MM.1S (cell line): ENCODE results near the gene NBPF4.

Experiments used
- EZH2 ChIP-seq: fragments of 300-600 bp; sonication (generic); optimal IDR thresholded peaks from 2 replicates; pipeline ENCODE3; 2017; ENCODE audit warnings: low read depth, mild to moderate bottlenecking, antibody characterized with exemption, low read length, mixed read lengths
- TF ChIP-seq, protein P1 (sequence below): fragments of 300-600 bp; sonication (generic); IDR thresholded peaks from 2 replicates; pipeline ENCODE4 v1.5.1; 2016; ENCODE audit warnings: antibody characterized with exemption, low read length, mixed read lengths

GRCh38 chr1:108182959-108183700, 60.7 kb downstream of the NBPF4 start:
- TF ChIP-seq, protein P1, sequence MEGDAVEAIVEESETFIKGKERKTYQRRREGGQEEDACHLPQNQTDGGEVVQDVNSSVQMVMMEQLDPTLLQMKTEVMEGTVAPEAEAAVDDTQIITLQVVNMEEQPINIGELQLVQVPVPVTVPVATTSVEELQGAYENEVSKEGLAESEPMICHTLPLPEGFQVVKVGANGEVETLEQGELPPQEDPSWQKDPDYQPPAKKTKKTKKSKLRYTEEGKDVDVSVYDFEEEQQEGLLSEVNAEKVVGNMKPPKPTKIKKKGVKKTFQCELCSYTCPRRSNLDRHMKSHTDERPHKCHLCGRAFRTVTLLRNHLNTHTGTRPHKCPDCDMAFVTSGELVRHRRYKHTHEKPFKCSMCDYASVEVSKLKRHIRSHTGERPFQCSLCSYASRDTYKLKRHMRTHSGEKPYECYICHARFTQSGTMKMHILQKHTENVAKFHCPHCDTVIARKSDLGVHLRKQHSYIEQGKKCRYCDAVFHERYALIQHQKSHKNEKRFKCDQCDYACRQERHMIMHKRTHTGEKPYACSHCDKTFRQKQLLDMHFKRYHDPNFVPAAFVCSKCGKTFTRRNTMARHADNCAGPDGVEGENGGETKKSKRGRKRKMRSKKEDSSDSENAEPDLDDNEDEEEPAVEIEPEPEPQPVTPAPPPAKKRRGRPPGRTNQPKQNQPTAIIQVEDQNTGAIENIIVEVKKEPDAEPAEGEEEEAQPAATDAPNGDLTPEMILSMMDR = no peak
- no peak for TF ChIP-seq EZH2
